ENCODE results near the gene SGTA.

The SGTA gene

DNA sequence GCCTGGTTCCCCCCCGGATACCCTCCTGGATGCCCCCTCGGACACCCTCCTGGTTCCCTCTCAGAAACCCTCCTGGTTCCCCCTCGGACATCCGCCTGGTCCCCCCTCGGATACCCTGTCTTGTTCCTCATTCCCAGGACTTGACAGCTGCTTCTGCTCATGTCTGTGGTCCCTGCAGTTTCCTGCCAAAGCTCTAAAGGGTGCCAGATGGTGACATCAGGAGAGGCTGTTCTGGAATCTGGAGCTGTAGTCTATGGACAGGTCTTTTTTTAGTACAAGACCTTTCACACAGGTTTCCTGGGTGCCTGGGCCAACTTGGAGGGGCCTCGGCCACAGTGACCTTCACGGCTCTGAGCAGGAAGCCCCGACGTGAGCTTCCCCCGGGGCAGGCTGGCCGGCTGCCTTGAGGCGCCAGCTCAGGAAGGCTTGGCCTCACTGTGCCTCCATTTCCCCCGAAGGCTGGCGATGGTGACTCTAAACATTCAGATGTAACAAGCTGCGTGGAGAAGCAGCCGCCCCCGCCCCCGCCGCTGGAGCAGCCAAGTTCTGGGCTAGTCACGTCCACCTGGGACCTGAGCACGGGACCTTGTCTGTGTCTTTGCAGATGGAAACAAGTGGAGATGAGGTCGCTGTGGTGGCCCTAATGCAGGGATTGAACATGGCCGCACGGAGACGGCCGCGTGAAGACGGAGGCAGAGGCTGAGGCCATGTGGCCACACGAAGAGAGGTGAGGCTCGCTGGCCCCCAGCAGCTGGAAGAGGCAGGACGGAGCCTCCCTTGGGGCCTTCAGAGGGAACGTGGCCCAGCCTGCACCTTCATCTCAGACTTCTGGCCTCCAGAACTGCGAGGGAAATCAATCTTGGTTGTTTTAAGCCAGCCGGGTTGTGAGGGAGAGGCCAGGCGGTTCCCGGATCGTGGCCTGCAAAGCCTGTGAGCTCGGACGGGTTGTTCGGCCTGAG, 12.7 kb downstream of the SGTA start:
- TF ChIP-seq, protein P1, sequence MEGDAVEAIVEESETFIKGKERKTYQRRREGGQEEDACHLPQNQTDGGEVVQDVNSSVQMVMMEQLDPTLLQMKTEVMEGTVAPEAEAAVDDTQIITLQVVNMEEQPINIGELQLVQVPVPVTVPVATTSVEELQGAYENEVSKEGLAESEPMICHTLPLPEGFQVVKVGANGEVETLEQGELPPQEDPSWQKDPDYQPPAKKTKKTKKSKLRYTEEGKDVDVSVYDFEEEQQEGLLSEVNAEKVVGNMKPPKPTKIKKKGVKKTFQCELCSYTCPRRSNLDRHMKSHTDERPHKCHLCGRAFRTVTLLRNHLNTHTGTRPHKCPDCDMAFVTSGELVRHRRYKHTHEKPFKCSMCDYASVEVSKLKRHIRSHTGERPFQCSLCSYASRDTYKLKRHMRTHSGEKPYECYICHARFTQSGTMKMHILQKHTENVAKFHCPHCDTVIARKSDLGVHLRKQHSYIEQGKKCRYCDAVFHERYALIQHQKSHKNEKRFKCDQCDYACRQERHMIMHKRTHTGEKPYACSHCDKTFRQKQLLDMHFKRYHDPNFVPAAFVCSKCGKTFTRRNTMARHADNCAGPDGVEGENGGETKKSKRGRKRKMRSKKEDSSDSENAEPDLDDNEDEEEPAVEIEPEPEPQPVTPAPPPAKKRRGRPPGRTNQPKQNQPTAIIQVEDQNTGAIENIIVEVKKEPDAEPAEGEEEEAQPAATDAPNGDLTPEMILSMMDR (IDR thresholded peaks at IDR 0.05; ENCODE audit: control insufficient read depth, insufficient read depth, low read depth, low read length, missing control alignments): no peak
- no peak overlapping the region for H3K4me3 ChIP-seq (ENCODE audit: control insufficient read depth, low read depth, low read length)
- DNase-seq (ENCODE audit: low read depth): no peak

DNA sequence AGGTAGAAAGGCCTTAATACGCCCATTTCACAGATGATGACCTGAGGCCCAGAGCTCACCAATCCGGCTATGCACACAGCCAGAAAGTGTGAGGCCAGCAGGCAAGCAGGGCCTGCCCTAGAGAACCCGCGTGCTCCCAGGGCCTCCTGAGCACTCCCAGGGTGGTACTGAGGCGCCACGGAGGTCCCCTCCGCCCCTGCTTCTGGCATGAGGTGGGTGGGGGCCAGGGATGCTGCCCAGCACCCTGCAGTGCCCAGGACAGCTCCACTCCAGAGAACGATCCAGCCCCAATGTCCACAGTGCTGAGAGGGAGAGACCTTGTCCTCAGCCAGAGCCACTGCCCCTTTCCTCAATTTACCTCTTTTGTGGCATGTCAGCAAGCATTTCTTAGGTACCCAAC, 13.9 kb downstream of the SGTA start:
- TF ChIP-seq, protein P1 (IDR thresholded peaks at IDR 0.05; ENCODE audit: control insufficient read depth, insufficient read depth, low read depth, low read length, missing control alignments): no peak
- DNase-seq (ENCODE audit: low read depth): no peak
- H3K4me3 ChIP-seq (ENCODE audit: control insufficient read depth, low read depth, low read length): no peak overlapping the region

DNA sequence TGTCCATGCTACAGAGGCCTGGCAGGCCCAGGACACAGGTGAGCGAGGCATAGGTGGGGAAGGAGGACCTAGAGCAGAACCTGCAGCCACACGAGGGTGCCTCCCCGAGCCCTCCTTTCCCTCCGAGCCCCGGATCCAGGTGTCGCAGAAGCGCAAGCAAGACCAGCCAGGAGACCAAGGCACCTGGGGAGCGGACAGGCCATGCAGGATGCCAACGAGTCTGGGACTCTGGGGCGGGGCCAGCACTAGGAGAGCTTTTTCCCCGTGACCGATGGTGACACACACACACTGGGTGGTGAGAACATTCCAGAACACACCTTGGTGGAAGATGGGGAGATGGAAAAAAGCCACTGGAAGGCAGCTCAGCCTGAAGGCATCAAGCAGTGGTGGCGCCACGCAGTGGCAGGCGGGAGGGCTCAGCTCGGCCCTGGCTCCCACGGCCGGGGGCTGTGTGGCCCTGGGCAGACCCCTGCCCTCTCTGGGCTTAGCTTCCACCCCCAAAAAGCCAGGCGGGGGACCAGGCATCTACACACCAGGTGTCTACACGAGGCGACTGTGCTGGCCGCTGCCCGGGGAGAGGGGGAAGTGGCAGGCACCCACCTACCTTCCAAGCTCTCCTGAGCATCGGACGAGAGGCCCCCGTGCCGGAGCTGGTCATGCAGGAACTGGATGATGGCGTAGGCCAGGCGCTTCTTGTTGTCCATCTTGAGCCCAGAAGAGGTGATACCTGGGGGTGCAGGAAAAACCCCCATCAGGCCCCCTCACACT, 14.5 kb downstream of the SGTA start:
- H3K4me3 ChIP-seq (ENCODE audit: control insufficient read depth, low read depth, low read length): no peak overlapping the region
- DNase-seq (ENCODE audit: low read depth): no peak
- TF ChIP-seq, protein P1 (IDR thresholded peaks at IDR 0.05; ENCODE audit: control insufficient read depth, insufficient read depth, low read depth, low read length, missing control alignments): no peak

DNA sequence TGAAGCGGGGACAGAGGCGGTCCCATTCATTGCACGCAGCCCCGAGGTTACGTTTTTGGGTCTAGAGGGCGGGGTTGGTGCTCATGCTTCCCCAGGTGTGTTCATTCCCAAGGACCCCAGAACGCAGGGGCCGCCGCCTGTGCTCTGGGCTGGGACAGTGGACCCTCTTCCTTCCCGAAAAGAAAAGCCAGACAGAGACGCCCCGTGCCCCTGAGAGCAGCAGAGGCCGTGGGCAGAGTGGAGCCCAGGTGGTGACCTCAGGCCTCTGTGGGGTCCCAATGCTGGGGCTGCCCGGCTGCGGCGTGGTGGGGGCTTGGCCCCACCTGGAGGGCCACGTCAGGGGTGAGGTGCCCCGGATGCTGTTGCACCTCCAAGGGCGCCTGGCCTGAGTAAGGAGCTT, 15.4 kb downstream of the SGTA start:
- no peak overlapping the region for H3K4me3 ChIP-seq (ENCODE audit: control insufficient read depth, low read depth, low read length)
- TF ChIP-seq, protein P1 (IDR thresholded peaks at IDR 0.05; ENCODE audit: control insufficient read depth, insufficient read depth, low read depth, low read length, missing control alignments): no peak
- DNase-seq (ENCODE audit: low read depth): no peak

DNA sequence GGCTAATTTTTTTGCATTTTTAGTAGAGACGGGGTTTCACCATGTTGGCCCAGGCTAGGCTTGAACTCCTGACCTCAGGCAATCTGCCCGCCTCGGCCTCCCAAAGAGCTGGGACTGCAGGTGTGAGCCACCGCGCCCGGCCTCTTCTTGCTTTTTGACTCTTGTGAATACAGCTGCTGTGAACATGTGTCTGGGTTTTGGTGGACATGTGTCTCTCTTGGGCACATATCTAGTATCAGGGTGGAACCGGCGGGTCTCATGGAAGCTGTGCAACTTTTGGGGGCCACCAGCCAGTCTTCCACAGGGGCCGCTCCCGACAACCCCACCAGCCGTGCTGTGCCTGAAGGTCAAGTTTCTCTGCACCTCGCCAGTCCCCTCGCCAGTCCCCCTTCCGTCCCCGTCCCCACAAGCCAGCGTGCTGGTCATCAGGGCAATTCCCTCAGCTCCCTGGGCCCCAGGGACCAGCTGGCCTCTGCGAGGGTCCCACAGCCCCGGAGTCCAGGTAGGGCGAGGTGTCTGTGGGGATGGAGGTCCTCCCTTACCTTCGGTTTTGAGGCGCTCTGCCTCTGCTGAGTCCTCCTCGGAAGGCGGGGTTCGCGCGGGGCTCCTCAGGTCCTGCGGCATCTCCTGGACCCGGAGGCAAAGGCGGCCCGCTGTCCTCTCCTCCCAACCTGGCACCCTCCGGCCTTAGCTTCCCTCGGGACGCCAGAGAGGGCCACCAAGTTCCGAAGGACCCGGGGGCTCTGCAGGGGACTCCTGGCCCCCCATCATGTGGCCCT, 16.3 kb downstream of the SGTA start:
- TF ChIP-seq, protein P1 (IDR thresholded peaks at IDR 0.05; ENCODE audit: control insufficient read depth, insufficient read depth, low read depth, low read length, missing control alignments): no peak
- DNase-seq (ENCODE audit: low read depth): no peak
- H3K4me3 ChIP-seq (ENCODE audit: control insufficient read depth, low read depth, low read length): no peak overlapping the region

DNA sequence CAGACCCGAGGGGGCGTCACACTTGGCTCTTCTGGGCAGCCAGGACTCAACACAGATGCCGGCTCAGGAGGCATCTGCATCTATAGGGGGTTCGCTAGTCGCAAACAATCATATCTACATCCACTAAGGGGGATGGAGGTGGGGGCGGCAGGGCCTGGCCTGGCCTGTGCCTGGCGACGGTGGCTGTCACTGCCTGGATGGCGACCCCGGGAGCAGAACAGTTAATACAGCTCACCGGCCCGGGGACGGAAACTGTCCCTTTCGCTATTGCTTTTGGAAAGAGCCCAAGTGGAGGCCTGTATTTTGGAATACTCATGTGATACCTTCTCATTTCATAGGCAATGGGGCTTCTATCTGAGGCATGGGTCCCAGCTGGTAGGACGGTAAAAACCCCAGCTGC, 17.7 kb downstream of the SGTA start:
- TF ChIP-seq, protein P1 (IDR thresholded peaks at IDR 0.05; ENCODE audit: control insufficient read depth, insufficient read depth, low read depth, low read length, missing control alignments): no peak
- no peak overlapping the region for H3K4me3 ChIP-seq (ENCODE audit: control insufficient read depth, low read depth, low read length)
- DNase-seq (ENCODE audit: low read depth): no peak

All from AG09309 (cell line).